Fibroblast of the aortic adventitia (primary cell): ENCODE results near the gene DIP2C. TPM values are rescaled to one million over a fixed set of nuclear protein-coding genes. Genes with fewer than 3 reads are reported as not detected.

Experiments
- DNase-seq: peaks from one replicate; pipeline ENCODE4 v3.0.0-alpha.2; 2010; ENCODE audit warnings: low read depth
- H3K4me3 ChIP-seq: 2 replicates; pipeline ENCODE4 v1.5.1; 2011; ENCODE audit warnings: low read depth, mild to moderate bottlenecking, control low read depth, low read length, moderate library complexity
- total RNA-seq: library from RNA; depleted of rRNA; stranded (reverse); fragments of >200 nt; gene quantifications from 2 replicates; pipeline ENCODE4 v1.2.3, GENCODE V29; 2012; ENCODE audit warnings: low replicate concordance
- TF ChIP-seq, protein P1 (sequence below): IDR thresholded peaks from 2 replicates; pipeline ENCODE4 v1.5.1; 2011; ENCODE audit warnings: mild to moderate bottlenecking, low read length, control low read depth, inconsistent platforms; ENCODE audit not compliant: insufficient read depth

The DIP2C gene
- total RNA-seq, 1 donor = 15.7 TPM

DNA sequence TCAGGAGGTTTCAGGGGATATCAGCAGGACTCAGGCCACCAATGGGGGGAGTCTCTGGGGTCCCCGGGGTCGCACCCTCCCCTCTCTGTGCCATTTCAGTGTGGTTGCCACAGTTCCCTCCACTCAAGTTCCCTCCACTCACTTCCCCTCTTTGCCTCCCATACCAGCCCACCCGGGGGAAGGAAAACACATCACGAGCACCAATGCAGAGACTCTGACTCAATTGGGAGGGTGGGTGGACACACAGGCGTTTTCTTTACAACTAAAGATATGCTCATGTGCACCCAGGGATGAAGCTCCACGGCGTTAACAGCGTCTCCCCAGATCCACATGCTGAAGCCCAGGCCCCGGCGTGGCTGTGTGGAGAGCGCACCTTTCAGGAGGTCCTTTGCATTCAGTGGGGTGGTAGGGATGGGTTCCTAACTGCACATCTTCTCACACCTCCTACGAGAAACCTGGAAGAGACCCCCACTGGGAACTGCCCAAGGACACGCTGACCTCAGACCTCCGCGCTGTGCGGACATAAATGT is 300.1 kb downstream of the DIP2C start:
- H3K4me3 ChIP-seq = no peak overlapping the region
- DNase-seq = no peak
- TF ChIP-seq, protein P1, sequence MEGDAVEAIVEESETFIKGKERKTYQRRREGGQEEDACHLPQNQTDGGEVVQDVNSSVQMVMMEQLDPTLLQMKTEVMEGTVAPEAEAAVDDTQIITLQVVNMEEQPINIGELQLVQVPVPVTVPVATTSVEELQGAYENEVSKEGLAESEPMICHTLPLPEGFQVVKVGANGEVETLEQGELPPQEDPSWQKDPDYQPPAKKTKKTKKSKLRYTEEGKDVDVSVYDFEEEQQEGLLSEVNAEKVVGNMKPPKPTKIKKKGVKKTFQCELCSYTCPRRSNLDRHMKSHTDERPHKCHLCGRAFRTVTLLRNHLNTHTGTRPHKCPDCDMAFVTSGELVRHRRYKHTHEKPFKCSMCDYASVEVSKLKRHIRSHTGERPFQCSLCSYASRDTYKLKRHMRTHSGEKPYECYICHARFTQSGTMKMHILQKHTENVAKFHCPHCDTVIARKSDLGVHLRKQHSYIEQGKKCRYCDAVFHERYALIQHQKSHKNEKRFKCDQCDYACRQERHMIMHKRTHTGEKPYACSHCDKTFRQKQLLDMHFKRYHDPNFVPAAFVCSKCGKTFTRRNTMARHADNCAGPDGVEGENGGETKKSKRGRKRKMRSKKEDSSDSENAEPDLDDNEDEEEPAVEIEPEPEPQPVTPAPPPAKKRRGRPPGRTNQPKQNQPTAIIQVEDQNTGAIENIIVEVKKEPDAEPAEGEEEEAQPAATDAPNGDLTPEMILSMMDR = no peak

DNA sequence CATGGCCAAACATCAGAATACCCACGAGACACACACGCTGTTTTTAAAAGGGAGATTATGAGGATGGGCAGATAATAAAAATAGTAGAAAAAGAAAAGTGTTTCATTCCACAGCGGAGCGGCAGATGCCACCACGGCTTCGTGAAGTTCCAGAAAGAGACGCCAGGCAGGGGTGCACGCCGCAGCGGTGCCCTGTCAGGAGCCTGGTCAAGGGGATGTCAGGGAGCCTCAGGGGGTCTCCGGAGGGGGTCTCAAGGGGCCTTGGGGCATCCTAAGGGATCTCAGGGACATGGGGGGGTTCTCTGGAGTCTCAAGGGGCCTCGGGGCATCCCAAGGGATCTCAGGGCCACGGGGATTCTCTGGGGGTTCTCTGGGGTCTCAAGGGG is 300.8 kb downstream of the DIP2C start:
- no peak for DNase-seq
- H3K4me3 ChIP-seq = no peak overlapping the region
- TF ChIP-seq, protein P1 = no peak

DNA sequence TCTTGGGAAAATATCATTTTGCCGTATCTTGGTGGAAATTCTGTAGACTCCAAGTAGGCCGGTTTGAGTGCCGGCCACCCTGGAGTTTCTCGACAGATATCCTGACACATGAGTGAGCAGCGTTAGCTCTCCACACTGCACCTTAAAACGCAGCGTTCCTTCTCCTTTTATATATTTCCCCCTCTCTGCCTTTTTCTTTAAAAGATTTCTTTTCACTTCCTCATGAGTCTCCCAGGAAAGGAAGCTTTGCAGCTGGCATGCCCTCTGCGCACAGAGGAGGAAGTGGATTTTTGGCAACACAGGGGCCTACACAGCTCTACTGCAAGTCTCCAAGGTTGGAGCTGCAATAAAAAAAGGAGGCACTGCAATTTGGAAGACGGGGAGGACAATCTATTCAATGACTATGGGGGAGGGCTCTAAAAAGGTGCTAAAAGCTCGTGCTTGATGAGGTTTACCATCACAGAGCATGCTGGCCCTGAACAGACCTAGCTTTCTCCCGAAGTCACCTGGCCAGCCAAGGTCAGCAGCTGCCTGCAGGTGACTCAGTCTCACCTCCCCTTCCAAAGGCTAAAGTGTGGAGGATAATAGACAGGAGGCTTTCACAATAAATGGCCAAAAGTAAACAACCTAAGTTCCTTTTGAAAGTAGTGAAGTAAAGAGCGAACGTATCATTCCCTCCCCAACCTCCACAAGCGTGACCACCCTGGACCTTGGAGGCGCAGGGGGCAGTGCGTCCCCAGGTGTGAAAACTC is 301.4 kb downstream of the DIP2C start:
- DNase-seq = no peak
- TF ChIP-seq, protein P1 = no peak
- H3K4me3 ChIP-seq = no peak overlapping the region

DNA sequence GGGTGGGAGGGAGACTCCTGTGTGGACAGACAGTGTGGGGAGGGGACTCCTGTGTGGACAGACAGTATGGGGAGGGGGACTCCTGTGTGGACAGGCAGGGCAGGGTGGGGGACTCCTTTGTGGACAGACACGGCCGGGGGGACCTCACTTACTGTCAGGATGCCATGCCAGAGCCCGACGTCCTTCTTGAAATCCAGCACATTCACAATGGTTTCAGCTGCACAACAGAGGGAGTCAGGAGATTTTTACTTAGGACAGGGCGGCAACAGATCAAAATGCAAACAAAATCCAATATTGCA is 301.9 kb downstream of the DIP2C start:
- TF ChIP-seq, protein P1 = no peak

DNA sequence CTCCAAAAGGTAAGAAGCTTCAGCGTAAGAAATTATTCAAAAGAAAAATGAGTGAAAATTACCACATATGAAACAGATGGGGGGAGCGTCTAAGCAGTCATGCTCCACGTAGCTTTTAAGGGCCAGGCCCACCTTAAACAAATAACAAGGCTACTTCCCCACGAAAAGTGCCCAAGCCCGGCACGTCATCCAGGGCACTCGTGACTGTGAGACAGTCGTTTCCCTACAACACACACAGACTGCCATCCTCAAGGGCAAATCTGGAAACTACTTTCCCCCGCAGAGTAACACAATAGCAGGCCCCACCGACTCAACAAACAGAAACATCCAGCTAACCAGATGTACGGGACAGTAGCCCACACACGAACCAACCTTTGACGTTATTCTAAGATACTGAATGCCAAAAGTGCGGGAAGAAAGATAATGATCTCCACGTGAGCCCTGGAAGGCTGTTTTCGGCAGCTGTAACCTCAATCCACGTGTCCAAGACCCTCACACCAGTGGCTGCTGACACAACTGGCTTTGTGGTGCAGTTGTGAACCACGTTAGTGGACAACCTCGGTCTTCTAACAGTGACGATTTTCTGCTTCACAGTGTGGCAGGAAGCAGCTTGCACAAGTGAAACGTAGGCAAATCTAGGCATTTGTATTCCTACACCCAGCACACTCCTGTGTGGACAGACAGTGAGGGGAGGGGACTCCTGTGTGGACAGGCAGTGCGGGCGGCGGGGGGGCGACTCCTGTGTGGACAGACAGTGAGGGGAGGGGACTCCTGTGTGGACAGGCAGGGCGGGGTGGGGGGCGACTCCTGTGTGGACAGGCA is 302.5 kb downstream of the DIP2C start:
- DNase-seq = no peak

More for the DNA sequence above, 301.9 kb downstream of the DIP2C start:
- DNase-seq = no peak
- H3K4me3 ChIP-seq = no peak overlapping the region

DNA sequence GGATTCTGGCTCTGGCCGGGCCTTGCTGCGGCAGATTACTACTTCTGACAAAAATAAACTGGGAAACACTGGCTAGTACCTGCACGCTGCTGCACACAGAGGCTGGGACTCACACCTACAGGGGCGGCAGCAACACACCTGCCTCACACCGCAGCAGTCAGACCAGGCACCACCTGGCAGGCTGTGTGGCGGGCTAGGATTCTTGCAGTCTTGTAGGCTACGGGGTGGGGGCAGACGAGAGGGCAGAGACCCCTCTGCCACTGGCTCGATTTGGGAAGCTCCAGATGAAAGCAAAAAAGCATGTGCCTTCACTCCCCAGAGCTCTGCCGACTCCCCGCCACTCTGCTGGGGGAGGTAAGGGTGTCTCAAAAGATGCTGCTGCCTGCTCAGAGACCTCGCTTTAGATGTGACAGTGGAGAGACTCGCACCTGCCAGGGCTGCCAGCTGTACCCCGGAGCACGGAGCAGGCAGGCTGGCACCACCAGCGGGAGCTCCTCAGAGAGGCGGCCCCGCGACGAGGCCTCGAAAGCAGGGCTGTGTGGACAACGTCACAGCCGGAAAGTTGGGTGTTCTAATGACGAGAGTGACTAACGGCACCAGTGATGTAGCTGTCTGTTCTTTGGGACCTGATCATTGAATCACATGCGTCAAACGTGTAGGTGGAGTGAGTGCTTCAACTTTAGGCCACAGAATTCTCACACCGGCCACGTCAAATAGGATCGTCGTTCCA is 303.7 kb downstream of the DIP2C start:
- TF ChIP-seq, protein P1 = no peak
- no peak overlapping the region for H3K4me3 ChIP-seq
- DNase-seq = no peak

More for the DNA sequence above, 302.5 kb downstream of the DIP2C start:
- TF ChIP-seq, protein P1 = no peak
- H3K4me3 ChIP-seq = no peak overlapping the region
